Liver (tissue), 9 donors: ENCODE data around the gene HCN2. TPM values are rescaled to one million over a fixed set of nuclear protein-coding genes. Genes with fewer than 3 reads are reported as not detected.

Experiments
- DNase-seq: peaks from one replicate; pipeline ENCODE4 v3.0.0-alpha.2; 2017; ENCODE audit warnings: low spot score
- H3K27ac ChIP-seq, 2 donors: one replicate each; pipeline ENCODE4 v1.7.0; 2013; ENCODE audit warnings: inconsistent platforms in 2 of 2, low read length in 2 of 2, control low read depth in 1 of 2, low read depth in 1 of 2, mild to moderate bottlenecking in 1 of 2
- H3K27me3 ChIP-seq, 4 donors: one replicate each; pipeline versions ENCODE4 v1.6.1 to v1.7.0; 2013; ENCODE audit warnings: low read length in 3 of 4, inconsistent platforms in 1 of 4, mild to moderate bottlenecking in 1 of 4, moderate library complexity in 1 of 4; ENCODE audit not compliant: control insufficient read depth in 4 of 4, insufficient read depth in 4 of 4
- H3K36me3 ChIP-seq, 4 donors: one replicate each; pipeline versions ENCODE4 v1.6.1 to v1.7.0; 2013; ENCODE audit warnings: low read length in 3 of 4, mild to moderate bottlenecking in 3 of 4, low read depth in 1 of 4, moderate library complexity in 1 of 4; ENCODE audit not compliant: control insufficient read depth in 4 of 4, insufficient read depth in 3 of 4
- H3K4me1 ChIP-seq, 4 donors: one replicate each; pipeline versions ENCODE4 v1.6.1 to v1.7.0; 2013; ENCODE audit warnings: low read length in 3 of 4, mild to moderate bottlenecking in 3 of 4, moderate library complexity in 1 of 4; ENCODE audit not compliant: control insufficient read depth in 4 of 4, insufficient read depth in 4 of 4
- H3K4me3 ChIP-seq, 3 donors: one replicate each; pipeline versions ENCODE4 v1.6.1 to v1.7.0; 2013; ENCODE audit warnings: low read length in 3 of 3, control low read depth in 1 of 3, low read depth in 1 of 3, mild to moderate bottlenecking in 1 of 3
- H3K9ac ChIP-seq, 2 donors: one replicate each; pipeline ENCODE4 v1.7.0; 2013; ENCODE audit warnings: low read length in 2 of 2, mild to moderate bottlenecking in 2 of 2, moderate library complexity in 2 of 2, control low read depth in 1 of 2, low read depth in 1 of 2
- H3K9me3 ChIP-seq, 4 donors: one replicate each; pipeline versions ENCODE4 v1.6.1 to v1.7.0; 2013; ENCODE audit warnings: low read length in 3 of 4; ENCODE audit not compliant: control insufficient read depth in 4 of 4
- ATF3 ChIP-seq: IDR thresholded peaks from 2 replicates; pipeline ENCODE4 v1.6.1; 2016; ENCODE audit warnings: antibody characterized with exemption
- EGR1 ChIP-seq, 2 donors: IDR thresholded peaks; 2 replicates each; pipeline ENCODE4 v1.6.1; 2016 to 2018; ENCODE audit warnings: antibody characterized with exemption in 2 of 2, low read depth in 2 of 2
- FOXA1 ChIP-seq: IDR thresholded peaks from 2 replicates; pipeline ENCODE4 v1.6.1; 2016; ENCODE audit warnings: antibody characterized with exemption
- FOXA2 ChIP-seq: IDR thresholded peaks from 2 replicates; pipeline ENCODE4 v1.6.1; 2016; ENCODE audit warnings: antibody characterized with exemption
- GABPA ChIP-seq, 2 donors: IDR thresholded peaks in 1 of 2; conservative IDR thresholded peaks in 1 of 2; 2 replicates each; pipeline ENCODE4 v1.6.1; 2016; ENCODE audit warnings: antibody characterized with exemption in 2 of 2, mild to moderate bottlenecking in 1 of 2, moderate library complexity in 1 of 2
- HNF4A ChIP-seq, 2 donors: conservative IDR thresholded peaks; 2 replicates each; pipeline ENCODE4 v1.6.1; 2016; ENCODE audit warnings: antibody characterized with exemption in 2 of 2, mild to moderate bottlenecking in 2 of 2
- HNF4G ChIP-seq: IDR thresholded peaks from 2 replicates; pipeline ENCODE4 v1.6.1; 2016; ENCODE audit warnings: antibody characterized with exemption
- MAX ChIP-seq: IDR thresholded peaks from 2 replicates; pipeline ENCODE4 v1.6.1; 2016; ENCODE audit warnings: antibody characterized with exemption
- NR2F2 ChIP-seq: IDR thresholded peaks from 2 replicates; pipeline ENCODE4 v1.6.1; 2016; ENCODE audit warnings: antibody characterized with exemption
- RAD21 ChIP-seq, 2 donors: IDR thresholded peaks; 2 replicates each; pipeline ENCODE4 v1.6.1; 2016; ENCODE audit warnings: antibody characterized with exemption in 2 of 2, mild to moderate bottlenecking in 2 of 2
- REST ChIP-seq: IDR thresholded peaks from 2 replicates; pipeline ENCODE4 v1.6.1; 2016; ENCODE audit warnings: antibody characterized with exemption, mild to moderate bottlenecking
- RXRA ChIP-seq, 2 donors: IDR thresholded peaks; 2 replicates each; pipeline ENCODE4 v1.6.1; 2017 to 2018; ENCODE audit warnings: antibody characterized with exemption in 2 of 2, mild to moderate bottlenecking in 1 of 2
- SP1 ChIP-seq: IDR thresholded peaks from 2 replicates; pipeline ENCODE4 v1.6.1; 2018; ENCODE audit warnings: antibody characterized with exemption, mild to moderate bottlenecking
- TAF1 ChIP-seq: conservative IDR thresholded peaks from 2 replicates; pipeline ENCODE4 v1.6.1; 2016; ENCODE audit warnings: antibody characterized with exemption, mild to moderate bottlenecking
- YY1 ChIP-seq: IDR thresholded peaks from 2 replicates; pipeline ENCODE4 v1.6.1; 2016; ENCODE audit warnings: antibody characterized with exemption, mild to moderate bottlenecking
- ZBTB33 ChIP-seq: IDR thresholded peaks from 2 replicates; pipeline ENCODE4 v1.6.1; 2016; ENCODE audit warnings: antibody characterized with exemption
- WGBS: extraction: QIAGEN DNeasy Blood & Tissue Kit; methylation state at CpG from one replicate; pipeline ENCODE4 v1.1.7; 2013; 5-methylcytosine and 5-hydroxymethylcytosine counted together
- polyA plus RNA-seq, 2 donors: library from polyadenylated mRNA; stranded (reverse) in 1 of 2; unstranded in 1 of 2; fragments of 200-250 nt in 1 of 2; fragments of >200 nt in 1 of 2; fragmentation: Nextera tagmentation in 1 of 2; extraction: Ambion mirVana in 1 of 2; gene quantifications; one replicate each; pipeline versions ENCODE4 v1.2.1 to v1.2.3, GENCODE V29; 2013 to 2015
- total RNA-seq, 2 donors: library from RNA; depleted of rRNA; stranded (reverse); fragments of >200 nt; gene quantifications; one replicate each; pipeline ENCODE4 v1.2.3, GENCODE V29; 2014
- TF ChIP-seq, protein P1 (sequence below): fragments of 150-350 bp; IDR thresholded peaks from 2 replicates; pipeline ENCODE4 v1.5.1; 2017; ENCODE audit warnings: improper control_type of control experiment, low read depth, low read length; ENCODE audit not compliant: missing input control
- donor health status: healthy.
- donor health status: healthy.
- donor health status: healthy.
- donor health status: healthy.
- donor health status: healthy.

Gene HCN2
- total and polyA plus RNA-seq, 4 donors = 0.05 to 0.17 (median 0.13) TPM; not detected in 1

- H3K4me3 ChIP-seq = no peak overlapping the region
- no peak overlapping the region for H3K9ac ChIP-seq
- TF ChIP-seq YY1 = no peak
- no peak for TF ChIP-seq FOXA1
- no peak for TF ChIP-seq SP1
- no peak for TF ChIP-seq FOXA2
- no peak for TF ChIP-seq HNF4A (conservative IDR thresholded peaks at IDR 0.05)
- no peak for TF ChIP-seq RXRA (IDR thresholded peaks at IDR 0.05)
- TF ChIP-seq ATF3 = no peak
- TF ChIP-seq NR2F2 = no peak
- TF ChIP-seq REST = no peak
- H3K36me3 ChIP-seq = no peaks in the 10 kb centered on the region
- H3K9me3 ChIP-seq = no peaks in the 10 kb centered on the region
- no peak for DNase-seq
- WGBS = 87% methylated on average over 30 of the region's 30 CpGs
- no peak overlapping the region for H3K27ac ChIP-seq
- peaks cover 0 to 3% (median 0%) of the 10 kb centered on the region in 4 donors for H3K4me1 ChIP-seq
- no peaks in the 10 kb centered on the region for H3K27me3 ChIP-seq
Observed at GRCh38 chr19:607301-608154, 17.8 kb downstream of the HCN2 start.

- Histone ChIP-seq H3K4me3 (no peak overlapping the region), H3K4me1 (peaks cover 0 to 3% (median 0%) of the 10 kb centered on the region in 4 donors), H3K36me3 (peaks cover 0 to 2% (median 0%) of the 10 kb centered on the region in 4 donors), H3K27ac (no peak overlapping the region), H3K27me3 (no peaks in the 10 kb centered on the region), H3K9me3 (no peaks in the 10 kb centered on the region), H3K9ac (no peak overlapping the region)
- 80% methylated on average over 30 of the region's 30 CpGs for WGBS
- TF ChIP-seq EGR1 (IDR thresholded peaks at IDR 0.05; ENCODE audit: low read depth in 2 of 2) (no peak), GABPA (IDR thresholded peaks at IDR 0.05 in 1 of 2, conservative IDR thresholded peaks at IDR 0.05 in 1 of 2) (no peak), HNF4G (no peak), MAX (no peak), ZBTB33 (no peak), REST (no peak), TAF1 (no peak), FOXA2 (no peak), HNF4A (conservative IDR thresholded peaks at IDR 0.05) (no peak), FOXA1 (no peak), RAD21 (IDR thresholded peaks at IDR 0.05) (no peak), RXRA (IDR thresholded peaks at IDR 0.05) (no peak), SP1 (no peak)
- TF ChIP-seq, protein P1, sequence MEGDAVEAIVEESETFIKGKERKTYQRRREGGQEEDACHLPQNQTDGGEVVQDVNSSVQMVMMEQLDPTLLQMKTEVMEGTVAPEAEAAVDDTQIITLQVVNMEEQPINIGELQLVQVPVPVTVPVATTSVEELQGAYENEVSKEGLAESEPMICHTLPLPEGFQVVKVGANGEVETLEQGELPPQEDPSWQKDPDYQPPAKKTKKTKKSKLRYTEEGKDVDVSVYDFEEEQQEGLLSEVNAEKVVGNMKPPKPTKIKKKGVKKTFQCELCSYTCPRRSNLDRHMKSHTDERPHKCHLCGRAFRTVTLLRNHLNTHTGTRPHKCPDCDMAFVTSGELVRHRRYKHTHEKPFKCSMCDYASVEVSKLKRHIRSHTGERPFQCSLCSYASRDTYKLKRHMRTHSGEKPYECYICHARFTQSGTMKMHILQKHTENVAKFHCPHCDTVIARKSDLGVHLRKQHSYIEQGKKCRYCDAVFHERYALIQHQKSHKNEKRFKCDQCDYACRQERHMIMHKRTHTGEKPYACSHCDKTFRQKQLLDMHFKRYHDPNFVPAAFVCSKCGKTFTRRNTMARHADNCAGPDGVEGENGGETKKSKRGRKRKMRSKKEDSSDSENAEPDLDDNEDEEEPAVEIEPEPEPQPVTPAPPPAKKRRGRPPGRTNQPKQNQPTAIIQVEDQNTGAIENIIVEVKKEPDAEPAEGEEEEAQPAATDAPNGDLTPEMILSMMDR = no peak
- no peak for DNase-seq
Observed at GRCh38 chr19:608155-609003, 18.7 kb downstream of the HCN2 start.
